GM23338 (cell line): ENCODE results near the gene GNAI1.

Experiments
- CREB1 ChIP-seq: fragments of 250-450 bp; sonication (Bioruptor Pico); IDR thresholded peaks from 2 replicates; pipeline ENCODE4 v1.5.0; 2020; ENCODE audit warnings: low read depth, mild to moderate bottlenecking, moderate library complexity
- CTCF ChIP-seq, 2 experiments: fragments of 200-600 bp in 1 of 2; sonication (generic) in 1 of 2; conservative IDR thresholded peaks; 2 replicates each; pipeline versions ENCODE4 v1.5.1 to v1.6.1; 2016 to 2017; ENCODE audit warnings: antibody characterized with exemption in 2 of 2, low read depth in 2 of 2, mild to moderate bottlenecking in 2 of 2, moderate library complexity in 1 of 2
- ETS1 ChIP-seq: IDR thresholded peaks from 2 replicates; pipeline ENCODE4 v1.6.1; 2016; ENCODE audit warnings: antibody characterized with exemption
- EZH2 ChIP-seq: fragments of 200-600 bp; sonication (generic); IDR thresholded peaks from one replicate; pipeline ENCODE4 v1.8.0; 2017; ENCODE audit warnings: antibody characterized with exemption, mild to moderate bottlenecking, low read depth; ENCODE audit not compliant: unreplicated experiment
- EZH2phosphoT487 ChIP-seq: fragments of 200-600 bp; sonication (generic); IDR thresholded peaks from one replicate; pipeline ENCODE4 v1.8.1; 2018; ENCODE audit warnings: antibody characterized with exemption; ENCODE audit not compliant: unreplicated experiment
- JUNB ChIP-seq: IDR thresholded peaks from one replicate; pipeline ENCODE4 v1.6.1; 2016; ENCODE audit warnings: antibody characterized with exemption; ENCODE audit not compliant: unreplicated experiment
- POLR2AphosphoS5 ChIP-seq: IDR thresholded peaks from 2 replicates; pipeline ENCODE4 v1.6.1; 2016; ENCODE audit warnings: antibody characterized with exemption, low read depth
- REST ChIP-seq: IDR thresholded peaks from one replicate; pipeline ENCODE4 v1.6.1; 2018; ENCODE audit warnings: antibody characterized with exemption; ENCODE audit not compliant: unreplicated experiment
- STAT1 ChIP-seq: IDR thresholded peaks from one replicate; pipeline ENCODE4 v1.6.1; 2016; ENCODE audit warnings: antibody characterized with exemption; ENCODE audit not compliant: unreplicated experiment
- ZNF114 ChIP-seq: fragments of 250-450 bp; sonication (Bioruptor Pico); IDR thresholded peaks from 2 replicates; pipeline ENCODE4 v1.5.0; 2020; ENCODE audit warnings: mild to moderate bottlenecking, moderate library complexity
- ZNF331 ChIP-seq: fragments of 250-450 bp; sonication (Bioruptor Pico); IDR thresholded peaks from 2 replicates; pipeline ENCODE4 v1.5.0; 2020; ENCODE audit warnings: low read depth, mild to moderate bottlenecking, moderate library complexity

- TF ChIP-seq POLR2AphosphoS5 (no peak), CTCF (conservative IDR thresholded peaks at IDR 0.05; ENCODE audit: low read depth in 2 of 2) (no peak), EZH2phosphoT487 (no peak), STAT1 (no peak), EZH2 (no peak), REST (no peak), CREB1 (CRISPR knock-in tag) (no peak), ZNF331 (CRISPR knock-in tag) (no peak), ETS1 (no peak), ZNF114 (no peak), JUNB (no peak)
These were observed 114.6 kb downstream of the GNAI1 start for GRCh38 chr7:80249184-80249583.
